ENCODE results near the gene ADCY5.

Gene ADCY5

DNA sequence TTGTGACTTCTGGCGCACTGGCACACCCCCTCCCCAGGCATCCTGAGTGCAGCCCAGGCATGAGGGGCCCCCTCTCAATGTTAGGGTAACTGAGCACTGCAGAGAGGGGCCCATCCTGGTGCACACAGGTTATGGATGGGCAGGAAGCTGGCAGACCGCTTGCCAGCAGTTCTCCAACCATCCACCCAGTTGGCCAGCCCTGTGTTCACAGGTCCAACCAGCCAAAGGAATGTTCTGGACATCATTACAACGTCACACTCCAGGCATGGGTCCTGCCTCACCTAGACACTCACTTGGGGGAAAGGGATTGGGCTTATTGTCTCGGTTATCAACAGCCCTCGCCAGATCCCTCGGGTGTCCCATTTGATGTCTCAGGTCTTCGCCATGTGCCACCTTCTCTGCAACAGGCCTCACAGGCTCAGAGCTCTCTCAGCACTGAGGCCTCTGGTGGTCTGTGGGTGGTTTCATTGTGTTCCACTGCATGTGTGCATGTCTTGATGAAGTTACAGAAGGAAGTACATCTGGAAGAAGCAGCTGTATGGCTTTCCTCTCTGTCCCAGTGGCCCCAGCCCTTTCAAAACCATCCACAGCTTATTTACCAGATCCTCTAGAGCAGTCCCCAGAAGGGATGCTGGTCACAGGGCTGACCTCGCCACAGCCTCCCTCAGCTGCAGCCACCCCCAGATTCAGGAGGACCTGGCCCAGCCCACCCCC is 23.7 kb downstream of the ADCY5 start:
- DNase-seq, result no peak

DNA sequence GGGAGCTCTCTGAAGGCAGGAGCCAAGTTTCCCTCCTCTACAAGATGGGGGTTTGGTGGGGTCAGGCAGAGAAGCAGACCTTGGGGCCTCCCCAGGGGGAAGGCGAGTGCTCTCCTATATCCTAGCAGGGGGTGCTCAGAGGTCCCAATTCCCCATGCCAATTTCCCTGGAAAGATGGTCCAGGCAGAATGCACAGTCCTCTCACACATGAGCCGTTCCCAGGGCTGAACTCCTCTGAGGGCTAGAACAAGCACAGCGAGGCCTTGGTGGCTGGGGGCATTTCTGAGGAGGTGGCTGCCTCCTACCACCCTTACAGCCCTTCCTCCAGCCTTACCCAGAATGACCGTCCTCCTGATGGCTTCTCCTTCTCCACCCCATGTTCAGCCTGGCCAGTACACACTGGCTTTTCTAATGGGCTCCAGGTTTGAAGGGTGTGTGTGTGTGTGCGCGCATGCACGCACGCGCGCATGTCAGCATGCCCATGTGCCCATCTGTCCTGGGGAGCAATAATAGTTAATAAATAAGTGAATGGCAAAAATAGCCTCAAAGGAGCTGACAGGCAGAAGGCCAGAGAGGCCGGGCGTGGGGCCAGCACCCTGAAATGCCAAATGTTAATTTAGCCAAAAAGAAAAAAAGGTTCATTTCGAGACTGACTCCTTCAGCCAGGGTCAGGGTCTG is 24.4 kb downstream of the ADCY5 start:
- DNase-seq, result no peak

DNA sequence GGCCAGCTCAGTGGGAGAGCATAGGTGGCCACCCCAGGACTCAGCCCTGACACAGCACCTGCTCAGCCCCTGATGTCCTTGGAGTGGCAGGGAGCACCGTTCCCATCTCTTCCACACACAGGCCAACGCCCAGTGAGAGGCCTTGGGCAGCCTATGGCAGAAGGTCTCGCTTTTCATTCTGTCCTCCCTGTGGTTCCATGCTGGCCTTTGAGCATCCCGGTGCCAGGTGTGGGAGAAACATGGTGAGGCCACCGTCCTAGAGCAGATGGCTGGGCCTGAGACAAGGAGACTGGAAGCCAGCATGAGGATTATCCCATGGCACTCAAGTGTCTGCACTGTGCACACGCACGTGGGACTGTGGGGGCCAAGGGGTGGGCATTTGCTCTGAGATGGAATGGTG is 25.1 kb downstream of the ADCY5 start:
- no peak for DNase-seq

DNA sequence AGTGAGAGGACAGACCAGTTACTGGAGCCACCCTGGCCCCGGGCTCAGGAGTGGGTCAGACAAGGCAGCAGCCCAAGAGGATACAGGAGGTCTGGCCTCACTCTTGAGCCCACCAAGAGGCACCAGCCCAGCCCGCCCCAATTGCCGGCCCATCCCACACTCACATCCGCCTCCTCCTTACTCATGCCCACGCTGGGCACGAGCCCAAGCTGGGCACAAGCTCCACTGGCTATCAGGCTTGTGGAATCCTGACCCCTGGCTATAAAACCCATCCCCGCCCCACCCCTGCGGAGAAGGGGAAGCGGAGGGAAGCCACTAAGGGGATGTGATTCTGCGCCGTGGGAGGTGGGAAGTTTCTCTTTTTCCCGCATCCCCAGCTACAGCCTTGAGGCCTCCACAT is 25.9 kb downstream of the ADCY5 start:
- DNase-seq, result no peak

DNA sequence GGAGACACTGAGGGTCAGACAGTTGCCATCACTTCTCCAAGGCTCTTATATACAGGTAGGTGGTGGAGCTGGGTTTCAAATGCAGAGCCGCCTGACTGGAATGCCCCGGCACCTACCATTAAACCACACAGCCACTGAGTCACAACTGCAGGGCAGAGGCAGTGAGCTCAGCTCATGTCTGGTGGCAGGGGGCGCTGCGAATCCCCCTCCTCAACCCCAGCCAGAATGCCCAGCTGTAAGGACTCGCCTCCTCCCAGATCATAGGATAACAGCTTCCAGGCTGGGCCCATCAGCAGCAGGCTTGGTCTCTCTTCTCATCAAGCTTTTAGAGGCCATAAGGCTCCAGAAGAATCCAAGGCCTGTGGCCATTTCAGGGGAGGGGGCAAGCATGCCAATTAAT is 26.4 kb downstream of the ADCY5 start:
- DNase-seq, result no peak

DNA sequence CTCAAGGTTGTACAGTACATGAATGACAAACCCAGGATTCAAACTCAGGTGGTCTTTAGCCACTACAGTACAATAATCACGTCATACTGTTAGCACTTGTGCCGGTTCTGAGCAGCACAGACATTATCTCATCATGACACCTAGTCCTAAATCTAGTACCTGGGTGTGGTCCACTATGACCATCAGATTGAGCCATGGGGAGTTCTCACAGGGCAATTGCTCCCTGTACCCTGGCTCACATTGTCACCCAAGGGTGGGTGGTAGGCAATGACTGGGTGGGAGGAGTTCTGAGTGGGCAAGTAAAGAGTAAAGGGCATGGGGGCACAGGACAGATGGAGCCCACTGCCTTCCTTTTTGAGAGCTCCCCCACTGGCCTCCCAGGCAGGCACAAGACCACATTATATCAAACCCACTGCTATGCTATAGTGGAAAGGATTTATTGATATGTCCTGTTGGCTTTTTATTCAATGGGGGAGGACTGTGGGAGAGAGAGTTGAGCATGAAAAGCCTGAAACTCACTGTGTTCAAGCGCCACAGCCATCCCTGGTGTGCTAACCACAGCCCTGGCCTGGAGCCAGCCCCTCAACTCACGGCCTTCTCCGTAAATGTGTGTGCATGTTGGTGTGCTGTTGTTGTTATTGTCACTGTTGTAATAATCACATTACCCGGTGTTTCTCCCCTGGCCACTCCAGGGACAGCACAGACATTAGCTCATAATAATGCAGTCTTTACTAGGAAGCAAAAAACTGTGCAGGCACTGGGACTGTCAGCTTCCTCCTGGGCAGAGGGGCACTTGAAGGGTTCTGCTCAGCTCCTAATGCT is 27.3 kb downstream of the ADCY5 start:
- no peak for DNase-seq

DNA sequence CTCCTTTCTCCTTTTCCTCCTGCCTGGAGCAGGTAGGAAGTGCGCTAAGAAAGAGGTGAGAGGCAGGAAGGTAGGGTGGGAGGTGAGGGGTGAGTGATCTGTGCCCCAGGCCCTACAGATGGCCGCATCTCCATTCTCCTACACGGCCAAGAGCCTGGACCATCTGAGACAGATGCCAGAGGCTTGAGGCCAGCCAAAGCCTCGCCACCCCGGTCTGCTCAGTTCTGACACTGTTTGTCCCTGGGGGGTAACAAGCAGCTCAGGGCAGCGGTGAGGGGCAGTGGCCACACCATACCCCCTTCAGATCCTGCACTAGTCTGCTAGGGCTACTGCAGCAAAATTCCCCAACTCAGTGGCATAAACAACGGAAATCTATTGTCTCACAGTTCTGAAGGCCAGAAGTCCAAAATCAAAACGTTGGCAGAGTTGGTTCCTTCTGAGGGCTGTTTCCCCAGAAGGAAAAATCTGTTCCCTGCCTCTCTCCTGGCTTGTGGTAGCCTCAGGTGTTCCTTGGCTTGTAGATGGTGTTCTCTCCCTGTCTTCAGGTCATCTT is 28.4 kb downstream of the ADCY5 start:
- DNase-seq, result no peak

DNA sequence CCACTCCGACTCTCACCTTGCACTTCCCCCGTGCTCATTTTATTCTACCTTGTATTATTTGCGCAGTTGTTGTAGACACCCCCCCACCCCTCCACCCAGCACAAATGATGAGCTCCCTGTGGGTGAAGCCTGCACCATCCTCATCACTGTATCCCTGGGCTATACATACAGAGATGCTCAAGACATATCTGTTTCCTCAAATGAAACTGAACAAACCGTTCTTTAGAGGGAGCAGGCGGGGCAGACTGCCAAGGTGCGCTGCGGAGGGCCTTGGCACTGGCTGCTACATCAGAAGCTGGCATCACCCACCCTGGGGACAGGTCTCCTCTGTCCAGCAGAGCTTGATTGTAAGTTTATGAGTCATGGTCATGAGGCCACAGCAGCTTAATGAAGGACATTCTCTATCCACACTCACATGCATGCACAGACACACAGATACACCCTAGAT is 29.0 kb downstream of the ADCY5 start:
- DNase-seq, result no peak

DNA sequence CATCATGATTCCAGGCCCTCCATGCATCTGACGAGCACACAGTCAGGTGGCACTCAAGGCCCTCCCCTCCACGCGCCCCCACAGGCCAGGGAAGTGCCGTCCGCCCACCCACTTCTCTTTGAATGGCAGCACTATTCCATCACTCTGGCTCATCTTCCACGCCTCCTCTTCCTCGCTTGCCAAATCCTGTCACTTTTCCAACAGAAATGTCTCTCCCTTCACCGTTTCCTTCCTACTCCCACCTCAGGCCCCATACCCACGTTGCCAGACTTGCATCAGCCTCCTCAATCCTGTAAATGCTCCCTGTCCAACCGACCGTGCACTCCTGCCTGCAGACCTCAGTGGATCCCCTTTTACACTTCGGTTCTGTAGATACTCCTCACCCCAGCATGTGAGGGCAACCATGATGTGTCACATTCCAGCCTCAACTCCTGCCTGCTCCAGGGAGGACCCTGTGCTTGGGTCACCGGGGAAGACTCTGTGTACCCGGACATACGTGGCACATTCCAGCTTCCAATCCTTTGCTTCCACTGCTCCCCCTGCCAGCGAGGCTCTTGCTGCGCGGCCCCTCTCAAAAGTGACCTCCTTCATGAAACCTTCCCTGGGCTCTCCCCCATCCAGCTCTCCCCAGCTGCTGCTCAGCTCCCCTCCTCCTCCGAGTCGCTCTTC is 29.6 kb downstream of the ADCY5 start:
- no peak for DNase-seq

DNA sequence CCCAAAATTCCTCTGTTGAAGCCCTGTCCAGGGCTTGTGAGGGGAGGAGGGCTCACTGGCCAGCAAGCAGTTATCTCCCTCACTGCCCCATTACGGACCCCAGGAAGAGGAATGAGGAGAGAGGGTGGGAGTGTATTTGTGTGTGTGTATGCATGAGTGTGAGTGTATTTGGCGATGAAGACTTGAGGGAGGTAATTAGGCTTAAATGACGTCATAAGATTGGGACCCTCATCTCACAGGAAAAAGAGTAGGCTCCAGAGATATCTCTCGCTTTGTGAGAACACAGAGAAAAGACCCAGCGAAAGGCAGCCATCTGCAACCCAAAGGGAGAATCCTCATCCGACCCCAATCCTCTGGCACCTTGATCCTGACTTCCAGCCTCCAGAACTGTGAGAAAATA is 32.2 kb downstream of the ADCY5 start:
- no peak for DNase-seq

DNA sequence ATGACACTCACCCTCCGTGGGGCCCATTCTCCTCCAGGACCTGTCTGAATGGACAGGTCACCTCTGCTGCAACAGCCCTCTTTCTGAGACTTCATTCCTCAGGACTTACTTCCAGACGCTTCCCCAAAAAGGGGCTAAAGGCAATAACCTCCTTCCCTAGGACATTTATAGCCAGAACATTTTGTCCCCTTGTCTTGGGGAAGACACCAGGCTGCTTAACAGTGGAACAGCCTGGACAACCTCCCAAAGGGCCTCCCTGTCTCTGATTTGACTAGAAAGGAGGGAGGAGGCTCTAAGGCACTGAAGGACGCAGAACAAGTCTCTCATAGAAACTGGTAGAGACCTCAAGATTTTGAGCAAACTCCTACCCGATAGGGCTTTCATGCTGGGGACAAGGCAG is 32.7 kb downstream of the ADCY5 start:
- DNase-seq, result no peak

DNA sequence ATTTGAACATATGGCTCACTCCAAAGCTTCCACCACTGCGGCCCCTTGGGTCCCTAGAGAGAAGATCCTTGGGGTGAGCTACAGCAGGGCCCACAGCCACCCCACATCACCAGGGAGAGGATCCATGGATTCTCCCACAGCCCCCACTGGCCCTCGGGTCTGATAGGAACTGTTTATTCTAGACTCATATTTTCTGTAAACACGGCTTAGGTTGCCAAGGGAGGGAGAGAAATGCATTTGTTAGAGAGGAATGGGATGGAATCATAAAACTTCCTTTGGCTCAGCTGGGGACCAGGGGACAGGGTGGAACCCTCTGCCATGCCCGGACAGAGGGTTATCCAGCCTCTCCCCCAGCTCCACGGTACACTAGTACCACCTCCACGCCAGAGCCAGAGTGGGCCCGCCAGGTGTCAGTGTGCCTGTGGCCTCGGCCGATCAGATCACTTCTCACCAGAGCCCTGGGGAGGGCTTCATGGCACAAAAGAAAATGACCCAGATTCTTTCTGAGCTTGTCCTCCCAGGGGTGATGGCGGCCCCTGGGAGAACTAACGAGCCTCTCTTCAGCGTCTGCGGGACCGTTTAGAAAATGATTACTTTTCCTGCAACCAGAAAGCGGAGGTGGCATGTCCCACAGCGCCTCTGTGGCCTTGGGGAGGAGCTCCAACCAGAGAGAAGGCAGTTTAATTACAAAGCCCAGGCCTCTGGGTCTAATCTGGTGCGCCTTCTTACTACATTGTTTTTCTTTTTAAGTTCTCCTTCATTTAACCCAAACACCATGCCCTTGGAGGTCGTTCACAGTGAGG is 33.7 kb downstream of the ADCY5 start:
- DNase-seq, result no peak

DNA sequence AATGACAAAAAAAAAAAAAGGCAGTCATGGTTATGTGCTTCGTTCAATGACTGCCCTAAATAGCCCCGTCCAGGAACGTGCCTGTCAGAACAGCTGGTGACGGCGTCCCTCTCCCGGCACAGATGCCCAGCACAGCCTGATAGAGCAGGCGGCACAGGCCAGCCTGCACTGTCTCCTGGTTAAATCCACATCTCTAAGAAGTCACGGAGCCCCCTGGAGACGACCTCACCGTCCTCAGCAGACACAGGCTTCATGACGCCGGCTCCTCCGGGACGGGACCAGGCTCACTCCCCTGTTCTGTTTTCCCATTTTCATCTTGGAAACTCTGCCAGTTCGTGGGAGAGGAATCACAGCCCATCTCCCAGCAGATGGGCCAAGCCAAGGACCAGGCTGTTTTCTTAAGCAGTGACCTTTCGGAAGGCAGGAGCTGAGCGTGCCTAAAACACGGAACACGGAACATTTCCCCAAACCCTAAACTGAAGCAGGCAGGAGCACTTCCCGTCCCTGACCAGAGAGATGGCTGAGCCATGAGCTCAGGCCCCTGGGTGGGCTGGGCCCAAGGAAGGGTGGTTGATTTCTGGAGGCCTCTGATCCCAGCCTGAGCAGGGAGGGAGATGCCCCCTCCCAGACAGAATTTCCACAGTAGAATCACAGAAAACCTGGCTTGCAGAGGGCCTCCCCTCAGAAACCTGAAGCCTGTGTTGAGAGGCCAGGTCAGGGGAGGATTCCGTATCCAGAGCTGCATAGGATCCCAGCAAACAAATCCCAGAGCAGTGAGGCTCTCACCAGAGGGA is 35.9 kb downstream of the ADCY5 start:
- no peak for DNase-seq

DNA sequence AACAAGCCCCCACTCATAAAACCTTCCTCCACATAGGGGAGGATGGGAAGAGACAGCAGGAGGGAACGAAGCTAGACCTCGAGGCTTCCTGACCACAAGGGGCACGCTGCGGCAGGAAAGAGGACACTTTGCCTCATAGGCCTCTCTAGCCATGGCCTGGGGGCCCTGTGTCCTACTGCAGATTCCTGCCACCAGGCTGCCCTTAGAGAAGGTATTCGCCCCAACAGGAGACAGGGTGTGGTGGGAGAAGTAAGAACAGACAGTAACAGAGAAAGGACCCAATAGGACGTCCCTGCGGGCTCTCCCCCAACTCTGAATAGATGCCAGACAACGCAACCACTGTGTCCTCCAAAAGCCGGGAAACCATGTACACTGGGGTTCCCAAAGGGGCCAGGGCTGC is 36.8 kb downstream of the ADCY5 start:
- DNase-seq, result no peak

DNA sequence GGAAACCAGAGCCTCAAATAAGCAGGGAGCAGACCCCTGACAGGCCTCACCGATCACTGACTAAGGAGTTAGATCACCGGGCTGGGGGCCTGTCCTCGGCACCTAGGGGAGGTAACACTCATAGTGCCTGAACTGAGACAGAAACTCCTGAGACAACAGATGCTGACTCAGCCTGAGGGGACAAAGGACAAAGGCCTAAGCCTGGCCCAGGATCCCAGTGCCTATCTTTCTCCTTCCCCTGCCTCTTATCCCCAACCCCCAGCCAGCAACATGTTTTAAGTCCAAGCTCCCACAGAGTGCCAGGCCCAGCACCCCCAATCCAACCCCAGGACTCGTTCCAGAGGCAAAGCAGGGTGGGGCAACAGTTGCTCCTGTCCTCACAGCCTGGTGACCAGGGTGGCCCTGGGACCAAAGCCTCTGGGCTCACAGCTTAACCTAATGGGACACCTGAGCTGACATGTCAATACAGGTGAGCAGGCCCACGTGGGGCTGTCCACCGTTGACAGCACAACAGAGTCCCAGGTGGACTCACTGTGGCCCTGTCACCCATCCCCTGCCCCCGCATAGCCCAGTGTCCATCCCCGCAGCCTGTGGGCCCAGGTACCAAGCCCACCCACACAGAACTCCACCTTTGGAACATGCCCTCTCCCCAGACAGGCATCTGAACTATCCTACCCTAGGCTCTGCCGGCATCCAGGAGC is 37.4 kb downstream of the ADCY5 start:
- no peak for DNase-seq

DNA sequence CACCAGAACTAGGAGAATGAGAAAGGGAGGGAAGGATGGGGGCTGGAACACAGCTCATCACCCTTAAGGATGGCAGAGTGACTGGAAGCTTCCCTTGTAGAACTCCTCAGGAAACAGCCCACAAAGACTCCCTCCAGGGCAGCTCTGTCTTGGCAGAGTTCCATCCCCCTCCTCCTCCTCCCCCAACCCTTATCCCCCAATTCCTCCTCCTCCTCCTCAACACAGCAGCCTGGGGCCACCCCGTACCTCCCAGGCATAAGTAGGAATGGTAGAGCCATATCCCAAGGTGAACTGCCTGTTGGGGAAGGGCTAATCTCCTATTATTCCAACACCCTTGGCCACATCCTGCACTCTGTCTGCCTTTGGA is 38.8 kb downstream of the ADCY5 start:
- no peak for DNase-seq

DNA sequence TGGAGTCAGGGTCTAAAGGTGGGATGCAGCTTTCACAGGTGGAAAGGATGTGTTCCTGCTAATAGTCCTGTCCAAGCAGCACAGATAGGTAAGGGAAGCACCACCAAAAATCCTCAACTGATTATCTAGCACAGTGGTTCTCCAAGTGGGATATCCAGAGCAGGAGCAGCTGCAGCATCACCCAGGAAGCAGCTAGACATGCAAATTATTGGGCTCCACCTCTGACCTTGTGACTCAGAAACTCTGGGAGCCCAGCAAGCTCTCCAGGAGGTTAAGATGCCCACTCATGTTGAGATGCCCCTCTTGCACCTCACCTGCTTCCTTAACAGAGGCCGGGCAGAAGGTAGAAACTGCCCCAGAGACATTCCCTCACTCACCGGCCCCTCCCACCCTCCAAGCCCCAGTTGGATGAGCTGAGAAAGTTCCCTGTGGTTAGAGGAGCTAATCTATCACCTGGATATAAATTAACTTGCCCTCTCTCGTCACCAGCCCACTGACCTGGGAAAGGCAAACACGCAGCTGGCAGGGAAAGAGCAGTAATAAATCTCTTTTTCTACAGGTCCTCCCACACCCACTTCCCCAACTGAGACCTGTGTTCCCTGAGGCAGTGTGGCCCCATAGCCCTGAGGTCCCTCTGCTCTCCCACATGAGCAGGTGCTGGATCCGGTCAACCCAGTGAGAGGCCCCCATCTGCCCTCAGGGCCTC is 39.3 kb downstream of the ADCY5 start:
- no peak for DNase-seq

DNA sequence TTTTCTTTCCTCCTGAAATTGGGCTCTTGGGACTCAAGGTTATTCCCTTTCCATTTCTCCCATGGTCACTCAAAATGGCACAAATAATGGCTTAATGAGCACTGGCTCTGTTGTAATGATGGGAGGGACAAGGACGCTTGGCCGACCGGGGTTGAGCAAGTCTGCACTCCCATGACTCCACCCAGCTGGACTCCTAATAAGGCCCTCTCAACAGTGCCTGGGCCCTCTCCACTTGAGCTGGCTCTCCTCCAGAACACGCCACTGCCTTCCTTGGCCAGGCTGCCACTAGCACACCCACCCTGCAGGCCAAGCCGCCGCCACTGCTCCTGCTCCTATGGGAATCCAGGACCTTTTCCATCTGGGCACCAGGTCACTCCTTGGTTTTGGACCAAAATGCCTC is 42.3 kb downstream of the ADCY5 start:
- no peak for DNase-seq

DNA sequence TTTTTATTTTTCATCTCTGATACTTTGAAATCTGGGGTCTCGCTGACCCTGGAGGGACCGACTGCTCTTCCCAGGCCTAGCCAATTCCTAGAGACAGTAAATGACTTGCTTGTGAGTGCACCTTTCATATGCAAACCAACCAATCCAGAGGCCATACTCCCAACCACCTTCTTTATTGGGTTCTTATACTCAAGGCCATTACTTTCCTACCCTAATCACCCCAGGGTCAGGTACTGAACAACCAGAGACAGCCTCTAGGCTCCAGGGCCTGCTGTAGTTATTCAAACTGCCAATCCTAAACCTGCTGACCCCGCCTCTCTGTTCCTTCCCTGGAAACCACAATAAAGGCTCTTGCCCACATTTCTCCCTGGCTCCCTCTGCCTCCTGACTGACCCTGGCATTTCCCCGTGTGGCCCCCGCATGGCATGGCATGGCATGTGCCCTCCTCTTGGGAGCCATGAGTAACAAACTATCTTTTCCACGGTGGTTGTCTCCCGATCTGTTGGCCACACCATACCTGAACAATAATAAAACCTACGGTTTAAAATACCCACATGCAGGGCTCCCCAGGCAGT is 42.9 kb downstream of the ADCY5 start:
- no peak for DNase-seq

DNA sequence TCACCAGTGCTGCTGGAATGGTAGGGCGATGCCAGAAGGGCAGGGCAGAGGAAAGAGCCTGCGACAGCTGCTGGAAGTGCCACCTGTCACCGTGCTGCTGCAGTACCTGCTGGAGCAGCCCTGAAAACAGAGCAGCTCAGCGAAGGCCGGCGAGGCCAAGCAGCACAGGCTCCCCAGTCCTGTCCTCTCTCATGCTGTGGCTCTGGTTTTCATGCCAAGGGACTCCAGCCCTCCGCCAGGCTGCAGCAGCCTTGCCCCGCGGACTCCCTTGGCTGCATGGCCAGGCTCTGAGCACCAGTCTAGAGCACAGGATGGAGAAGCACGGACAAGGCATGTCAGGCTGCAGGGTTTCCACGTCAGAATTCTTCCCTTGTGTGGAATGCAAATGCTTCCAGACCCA is 43.9 kb downstream of the ADCY5 start:
- no peak for DNase-seq

Measured in activated CD4-positive, alpha-beta T cell treated with anti-CD3 and anti-CD28 coated beads, Interleukin-10, Interleukin-2, amounts not matched to agents 100 ng/mL and 50 ng/mL, durations not matched to agents 16 hours and 8 hours (primary cell).